ENCODE measurements around the gene PIGBOS1. TPM values are rescaled to one million over a fixed set of nuclear protein-coding genes. Genes with fewer than 3 reads are reported as not detected.
"Not testable (repeated sequence)": the region's sequence is repeated elsewhere in the genome, so short reads cannot be mapped to it uniquely, and the experiment has no call there.

The PIGBOS1 gene
- total RNA-seq, 2 donors from 2014 or later = 12.1 to 14.3 TPM

GRCh38 chr15:55281517-55282228, 37.2 kb downstream of the PIGBOS1 start:
- no peaks in the 10 kb centered on the region for H3K36me3 ChIP-seq (ENCODE audit: control insufficient read depth, insufficient read depth, low read length)
- Mint-ChIP-seq H3K36me3 (ENCODE audit: low read depth) (no peaks in the 10 kb centered on the region), H3K27me3 (ENCODE audit: insufficient read depth) (no peaks in the 10 kb centered on the region), H3K4me3 (no peak overlapping the region), H3K9me3 (no peaks in the 10 kb centered on the region), H3K4me1 (peaks cover 5% of the 10 kb centered on the region), H3K27ac (no peak overlapping the region)
- no peaks in the 10 kb centered on the region for H3K9me3 ChIP-seq (ENCODE audit: control insufficient read depth, low read length)
- no peak overlapping the region for H3K9ac ChIP-seq (ENCODE audit: extremely low read depth, low read length, poor library complexity, severe bottlenecking)
- H3K4me3 ChIP-seq (ENCODE audit: low read length) = no peak overlapping the region
- no peak for TF ChIP-seq CTCF (conservative IDR thresholded peaks at IDR 0.05)
- peaks cover 4% of the 10 kb centered on the region for H3K4me1 ChIP-seq (ENCODE audit: control insufficient read depth, insufficient read depth, low read length)
- H3K27me3 ChIP-seq (ENCODE audit: control insufficient read depth, insufficient read depth, low read length, poor library complexity, severe bottlenecking) = no peaks in the 10 kb centered on the region
- no peak overlapping the region for H3K27ac ChIP-seq (ENCODE audit: low read depth, low read length)
- DNase-seq = no peak

DNA sequence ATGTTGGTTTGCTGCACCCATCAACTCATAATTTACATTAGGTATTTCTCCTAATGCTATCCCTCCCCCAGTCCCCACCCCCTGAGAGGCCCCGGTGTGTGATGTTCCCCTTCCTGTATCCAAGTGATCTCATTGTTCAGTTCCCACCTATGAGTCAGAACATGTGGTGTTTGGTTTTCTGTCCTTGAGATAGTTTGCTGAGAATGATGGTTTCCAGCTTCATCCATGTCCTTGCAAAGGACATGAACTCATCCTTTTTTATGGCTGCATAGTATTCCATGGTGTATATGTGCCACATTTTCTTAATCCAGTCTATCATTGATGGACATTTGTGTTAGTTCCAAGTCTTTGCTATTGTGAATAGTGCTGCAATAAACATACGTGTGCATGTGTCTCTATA, 38.3 kb downstream of the PIGBOS1 start:
- not testable (repeated sequence) for H3K9me3 Mint-ChIP-seq; H3K27ac ChIP-seq (ENCODE audit: low read depth, low read length); H3K9me3 ChIP-seq (ENCODE audit: control insufficient read depth, low read length); H3K27me3 ChIP-seq (ENCODE audit: control insufficient read depth, insufficient read depth, low read length, poor library complexity, severe bottlenecking); H3K9ac ChIP-seq (ENCODE audit: extremely low read depth, low read length, poor library complexity, severe bottlenecking); H3K36me3 ChIP-seq (ENCODE audit: control insufficient read depth, insufficient read depth, low read length); H3K4me3 ChIP-seq (ENCODE audit: low read length); H3K4me1 Mint-ChIP-seq; H3K27me3 Mint-ChIP-seq (ENCODE audit: insufficient read depth); DNase-seq; H3K4me1 ChIP-seq (ENCODE audit: control insufficient read depth, insufficient read depth, low read length); H3K27ac Mint-ChIP-seq; H3K4me3 Mint-ChIP-seq; H3K36me3 Mint-ChIP-seq (ENCODE audit: low read depth)
- WGBS, 2 experiments (ENCODE audit: insufficient coverage in 1 of 2, insufficient read length in 1 of 2) = 80 to 93% methylated on average over 1 to 2 of the region's 2 CpGs

GRCh38 chr15:55279746-55280351, 39.1 kb downstream of the PIGBOS1 start:
- no peaks in the 10 kb centered on the region for H3K36me3 Mint-ChIP-seq (ENCODE audit: low read depth)

More at GRCh38 chr15:55279746-55280351, 39.1 kb downstream of the PIGBOS1 start:
- H3K4me3 Mint-ChIP-seq = no peak overlapping the region
- Histone ChIP-seq H3K27me3 (ENCODE audit: control insufficient read depth, insufficient read depth, low read length, poor library complexity, severe bottlenecking) (no peaks in the 10 kb centered on the region), H3K27ac (ENCODE audit: low read depth, low read length) (no peak overlapping the region), H3K9ac (ENCODE audit: extremely low read depth, low read length, poor library complexity, severe bottlenecking) (no peak overlapping the region), H3K4me1 (ENCODE audit: control insufficient read depth, insufficient read depth, low read length) (peaks cover 4% of the 10 kb centered on the region), H3K9me3 (ENCODE audit: control insufficient read depth, low read length) (no peaks in the 10 kb centered on the region), H3K36me3 (ENCODE audit: control insufficient read depth, insufficient read depth, low read length) (no peaks in the 10 kb centered on the region), H3K4me3 (ENCODE audit: low read length) (no peak overlapping the region)
- H3K4me1 Mint-ChIP-seq = peaks cover 2% of the 10 kb centered on the region
- no peak overlapping the region for H3K27ac Mint-ChIP-seq
- H3K9me3 Mint-ChIP-seq = no peaks in the 10 kb centered on the region
- no peaks in the 10 kb centered on the region for H3K27me3 Mint-ChIP-seq (ENCODE audit: insufficient read depth)
- no peak for TF ChIP-seq CTCF (conservative IDR thresholded peaks at IDR 0.05)
- 90 to 94% methylated on average over 4 of the region's 4 CpGs for WGBS, 2 experiments (ENCODE audit: insufficient coverage in 1 of 2, insufficient read length in 1 of 2)
- DNase-seq = no peak
